ENCODE data around the gene RNU1-2.
"Not testable (repeated sequence)": the region's sequence is repeated elsewhere in the genome, so short reads cannot be mapped to it uniquely, and the experiment has no call there.

Gene RNU1-2

DNA sequence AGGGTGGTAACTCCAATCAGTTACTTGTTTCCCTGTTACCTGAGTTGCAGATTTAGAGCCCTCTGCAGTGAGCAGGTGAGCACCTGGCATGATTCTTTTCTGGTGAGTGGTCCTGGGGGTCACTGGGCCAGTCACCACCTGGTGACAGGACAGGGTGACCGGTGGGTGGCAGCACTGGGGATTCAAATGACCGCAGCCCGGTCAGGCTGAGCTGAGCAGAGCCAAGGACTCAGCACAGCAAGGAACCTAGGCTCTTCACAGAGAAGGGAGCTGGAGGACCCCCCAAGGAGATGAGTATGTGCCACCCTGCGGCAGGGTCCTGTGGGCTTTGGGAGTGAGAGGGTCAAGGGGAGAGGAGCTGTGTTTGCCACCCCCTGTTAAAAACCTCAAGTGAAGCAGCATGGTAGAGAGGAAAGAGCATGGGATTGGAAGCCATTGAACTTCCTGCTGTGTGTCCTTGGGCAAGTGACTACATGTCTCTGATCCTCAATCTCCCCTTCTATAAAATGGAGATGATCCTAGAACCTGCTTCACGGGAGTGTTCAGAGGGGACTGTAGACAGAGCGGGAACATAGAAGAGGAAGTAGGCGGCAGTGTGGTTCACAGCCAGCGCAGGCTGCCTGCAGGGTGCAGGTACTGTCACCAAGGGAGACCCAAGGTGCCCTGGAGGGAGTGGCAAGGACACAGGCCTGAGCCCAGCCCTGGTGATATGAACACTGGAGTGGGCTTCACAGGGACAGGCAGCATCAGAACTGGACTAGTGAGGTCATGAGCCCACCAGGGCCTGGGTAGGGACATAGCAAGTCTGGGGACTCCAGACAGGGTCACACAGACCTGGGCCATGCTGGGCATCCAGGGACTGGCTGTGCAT lies 16.3 kb downstream of the RNU1-2 start:
- DNase-seq, result peak; percentile 58 to 59

DNA sequence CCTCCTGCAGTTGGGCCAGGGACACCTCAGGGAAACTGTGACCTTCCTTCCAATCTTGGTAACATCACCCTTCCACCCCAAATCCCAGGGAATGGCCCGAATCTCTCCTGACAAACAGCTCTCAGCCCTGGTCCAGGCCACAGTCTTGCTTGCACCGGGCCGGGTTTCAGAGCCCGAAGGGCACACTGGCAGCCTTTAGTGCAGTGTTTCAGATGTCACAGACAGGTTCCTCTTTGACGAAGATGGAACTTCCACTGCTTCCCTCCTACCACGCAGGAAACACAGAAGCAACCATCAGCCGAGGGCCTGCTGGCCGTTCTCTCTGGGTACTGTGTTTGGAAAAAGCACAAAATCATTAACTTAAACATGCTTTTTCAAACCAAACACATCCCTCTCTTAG lies 17.0 kb downstream of the RNU1-2 start:
- DNase-seq, result peak; percentile 25 to 31

DNA sequence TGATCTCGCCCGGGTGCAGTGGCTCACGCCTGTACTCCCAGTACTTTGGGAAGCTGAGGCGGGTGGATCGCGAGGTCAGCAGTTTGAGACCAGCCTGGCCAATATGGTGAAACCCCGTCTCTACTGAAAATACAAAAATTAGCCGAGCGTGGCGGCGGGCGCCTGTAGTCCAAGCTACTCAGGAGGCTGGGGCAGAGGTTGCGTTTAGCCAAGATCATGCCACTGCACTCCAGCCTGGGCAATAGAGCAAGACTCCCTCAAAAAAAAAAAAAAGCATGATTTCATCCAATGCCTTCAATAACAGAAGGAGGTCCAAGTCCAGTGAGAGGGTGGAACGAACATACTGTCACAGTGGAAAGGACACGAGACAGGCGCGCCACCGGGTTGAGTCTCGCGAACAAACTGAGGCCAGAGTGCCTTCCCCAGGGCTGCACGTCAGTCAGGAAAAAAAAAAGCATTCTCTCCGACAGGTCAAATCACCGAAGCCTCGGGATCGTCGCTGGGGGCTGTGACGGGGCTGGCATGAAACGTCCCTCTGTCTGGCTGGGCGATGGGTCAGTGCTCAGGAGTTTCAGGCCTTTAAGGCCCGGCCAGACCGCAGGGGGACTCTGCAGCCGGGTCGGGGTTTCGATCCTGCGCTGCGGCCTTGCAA lies 17.5 kb downstream of the RNU1-2 start:
- no peak for DNase-seq

DNA sequence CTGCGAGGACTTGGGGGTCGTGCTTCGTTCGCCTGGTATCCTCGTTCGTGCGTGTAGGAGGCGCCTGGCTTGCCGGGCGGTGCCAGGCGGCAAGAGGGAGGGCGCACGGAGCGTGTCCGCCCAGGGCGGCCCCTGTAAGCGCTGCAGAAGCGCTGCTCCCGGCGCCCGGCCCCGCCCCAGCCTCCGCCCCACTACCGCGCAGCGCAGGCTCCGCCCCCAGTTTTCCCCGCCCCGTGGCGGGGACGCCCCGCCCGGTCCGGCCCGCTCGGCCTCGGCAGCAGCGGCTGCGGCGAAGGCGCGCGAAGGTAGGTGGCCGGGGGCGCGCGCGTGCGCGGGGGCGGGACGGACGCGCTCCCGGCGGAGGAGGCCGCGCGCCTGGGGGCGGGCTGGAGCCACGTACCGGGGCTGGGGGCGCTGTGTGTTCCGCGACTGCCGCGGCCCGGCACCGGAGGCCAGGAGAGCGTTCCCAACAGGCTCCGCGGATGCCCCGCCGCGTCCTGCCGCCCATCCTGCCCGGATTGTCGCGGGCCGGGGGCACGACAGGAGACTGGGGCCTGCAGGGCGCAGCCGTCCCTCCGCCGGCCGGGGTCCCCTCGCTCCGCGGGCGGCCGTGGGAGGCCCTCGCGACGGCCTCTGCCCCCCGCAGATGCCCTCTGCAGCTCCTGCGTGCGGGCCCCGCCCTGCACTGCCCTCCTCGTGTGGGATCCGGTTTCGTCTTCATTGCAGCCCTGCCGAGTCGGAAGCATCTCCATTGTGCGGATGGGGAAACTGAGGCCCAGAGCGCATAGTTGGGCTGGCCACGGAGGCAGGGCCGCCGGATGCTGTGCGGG lies 18.3 kb downstream of the RNU1-2 start:
- peak; percentile 95 to 97 for DNase-seq

DNA sequence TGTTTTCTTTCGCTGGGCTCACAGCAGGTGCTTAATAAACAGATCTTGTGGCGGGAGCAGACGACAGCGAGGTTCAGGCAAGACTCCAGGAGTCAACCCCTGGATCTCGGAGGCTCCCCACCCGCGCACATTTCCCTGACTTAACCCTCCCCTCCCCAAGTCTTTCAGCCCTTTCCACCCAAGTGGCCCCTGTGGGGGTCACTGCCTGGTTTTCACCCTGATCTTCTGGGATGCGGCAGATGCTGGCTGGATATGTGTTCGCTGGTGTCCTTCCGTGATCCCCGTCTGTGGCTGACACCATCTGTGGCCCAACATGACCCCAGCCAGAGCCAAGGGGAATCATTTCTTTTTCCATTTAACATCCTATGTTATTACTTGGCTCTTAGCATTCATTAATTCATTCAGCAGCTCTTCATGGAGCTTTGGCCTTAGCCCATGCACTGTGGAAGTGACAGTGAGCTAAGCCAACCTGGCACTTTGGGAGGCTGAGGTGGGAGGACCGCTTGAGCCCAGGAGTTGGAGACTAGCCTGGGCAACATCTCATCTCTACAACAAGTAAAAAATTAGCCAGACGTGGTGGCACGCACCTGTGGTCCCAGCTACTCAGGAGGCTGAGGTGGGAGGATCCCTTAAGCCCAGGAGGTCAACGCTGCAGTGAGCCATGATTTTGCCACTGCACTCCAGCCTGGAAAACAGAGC lies 19.3 kb downstream of the RNU1-2 start:
- DNase-seq, result peak in 1 of 2 experiments; percentile 10

DNA sequence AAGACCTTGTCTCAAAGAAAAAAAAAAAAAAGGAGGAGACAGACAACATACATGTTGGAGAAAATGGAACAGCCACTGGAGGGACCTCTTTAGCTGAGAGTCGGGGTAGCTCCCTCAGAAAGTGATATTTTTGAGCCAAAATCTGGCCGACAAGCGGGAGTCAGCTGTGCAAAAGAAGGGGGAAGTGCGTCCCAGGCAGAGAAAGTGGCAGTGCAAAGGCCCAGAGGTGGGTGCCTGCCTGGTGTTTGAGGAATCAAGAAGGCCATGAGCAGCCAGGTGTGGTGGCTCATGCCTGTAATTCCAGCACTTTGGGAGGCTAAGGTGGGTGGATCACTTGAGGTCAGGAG lies 19.8 kb downstream of the RNU1-2 start:
- DNase-seq, result peak; percentile 70 to 76

DNA sequence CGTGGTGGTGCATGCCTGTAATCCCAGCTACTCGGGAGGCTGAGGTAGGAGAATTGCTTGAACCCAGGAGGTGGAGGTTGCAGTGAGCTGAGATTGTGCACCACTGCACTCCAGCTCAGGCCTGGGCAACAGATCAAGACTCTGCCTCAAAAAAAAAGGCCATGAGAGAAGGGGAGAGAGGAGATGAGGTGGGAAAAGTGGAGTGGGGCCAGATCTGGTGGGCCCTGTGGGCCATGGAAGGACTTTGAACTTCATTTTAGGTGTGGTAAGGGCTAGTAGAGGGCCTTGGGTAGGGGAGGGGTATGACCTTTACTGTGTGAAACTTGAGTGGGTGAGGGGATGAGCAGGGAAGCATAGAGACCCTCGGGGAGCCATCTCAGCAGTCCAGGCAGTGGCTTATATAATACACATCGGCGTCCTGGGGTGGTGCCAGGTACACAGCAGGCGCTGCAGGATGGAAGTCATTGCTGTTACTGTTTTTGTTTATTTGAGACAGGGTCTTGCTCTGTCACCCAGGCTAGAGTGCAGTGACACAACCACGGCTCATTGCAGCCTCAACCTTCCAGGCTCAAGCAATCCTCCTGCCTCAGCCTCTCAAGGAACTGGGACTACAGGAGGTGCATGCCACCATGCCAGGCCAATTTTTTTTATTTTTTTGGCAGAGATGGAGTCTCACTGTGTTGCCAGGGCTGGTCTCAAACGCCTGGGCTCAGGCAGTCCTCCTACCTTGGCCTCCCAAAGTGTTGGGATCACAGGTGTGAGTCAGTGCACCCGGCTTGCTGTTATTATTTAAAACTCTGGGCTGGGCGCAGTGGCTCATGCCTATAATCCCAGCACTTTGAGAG lies 20.5 kb downstream of the RNU1-2 start:
- DNase-seq, result not testable (repeated sequence)

DNA sequence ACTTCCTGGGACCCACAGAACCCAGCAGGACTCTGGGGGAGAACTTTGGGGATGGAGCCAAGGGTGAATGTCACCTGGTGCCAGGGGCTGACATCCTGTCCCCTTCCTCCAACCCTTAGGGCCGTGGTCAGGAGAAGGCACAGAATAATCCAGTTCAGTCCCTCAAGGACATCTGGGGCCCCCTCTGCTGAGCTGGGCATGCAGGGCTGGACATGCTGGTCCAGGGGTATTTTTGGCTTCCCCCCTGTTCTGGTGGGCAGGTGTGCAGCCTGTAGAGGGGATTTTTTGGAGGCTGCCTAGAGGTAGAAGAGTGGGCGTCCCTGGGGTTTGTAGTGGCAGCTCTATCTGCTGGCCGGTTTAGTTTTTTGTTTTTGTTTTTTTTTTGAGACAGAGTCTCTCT lies 22.6 kb downstream of the RNU1-2 start:
- no peak for DNase-seq

DNA sequence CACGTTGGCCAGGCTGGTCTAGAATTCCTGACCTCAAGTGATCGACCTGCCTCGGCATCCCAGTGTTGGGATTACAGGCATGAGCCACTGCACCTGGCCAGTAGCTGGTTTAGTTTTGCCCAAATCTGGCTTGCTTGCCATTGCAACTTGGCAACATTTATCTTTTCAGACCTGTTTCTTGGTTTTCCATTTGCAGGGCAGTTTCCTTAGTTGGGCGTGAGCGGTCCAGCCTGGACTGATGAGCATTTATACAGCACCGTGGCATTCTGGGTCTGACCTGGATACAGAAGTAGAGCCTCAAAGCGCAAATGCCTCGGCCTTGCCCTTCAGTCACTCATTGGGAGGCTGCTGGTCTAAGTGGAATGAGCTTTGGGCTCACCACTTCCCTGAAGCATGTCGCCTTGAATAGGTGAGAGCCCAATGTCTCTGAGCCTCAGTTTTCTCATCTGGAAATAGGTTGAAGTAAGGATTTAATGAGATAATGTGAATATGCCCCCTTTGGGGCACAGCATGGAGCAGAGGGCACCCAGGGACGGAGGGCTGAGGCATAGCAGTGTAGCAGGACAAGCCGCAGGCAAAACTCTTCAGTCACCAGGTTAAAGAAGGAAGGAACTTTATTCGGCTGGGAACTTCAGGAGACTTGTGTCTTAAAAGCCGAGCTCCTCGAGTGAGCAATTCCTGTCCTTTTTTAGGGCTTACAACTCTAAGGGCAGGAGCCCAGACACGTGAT lies 23.3 kb downstream of the RNU1-2 start:
- DNase-seq, result not testable (repeated sequence)

DNA sequence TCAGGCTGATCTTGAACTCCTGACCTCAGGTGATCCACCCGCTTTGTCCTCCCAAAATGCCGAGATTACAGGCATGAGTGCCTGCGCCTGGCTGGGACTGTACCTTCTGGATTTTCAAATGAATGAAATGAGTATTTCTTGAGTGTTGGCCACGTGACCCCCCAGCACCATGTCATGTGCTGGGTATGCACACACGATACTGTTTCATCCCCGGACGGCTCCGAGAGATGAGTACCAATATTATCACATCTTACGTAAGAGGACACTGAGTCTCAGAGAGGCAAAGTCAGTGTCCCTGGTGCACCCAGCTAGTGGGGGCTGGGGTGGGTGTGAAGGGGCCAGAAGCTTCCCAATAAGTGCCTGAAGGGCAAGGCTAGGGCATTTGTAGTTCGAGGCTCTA lies 25.2 kb downstream of the RNU1-2 start:
- DNase-seq, result no peak

DNA sequence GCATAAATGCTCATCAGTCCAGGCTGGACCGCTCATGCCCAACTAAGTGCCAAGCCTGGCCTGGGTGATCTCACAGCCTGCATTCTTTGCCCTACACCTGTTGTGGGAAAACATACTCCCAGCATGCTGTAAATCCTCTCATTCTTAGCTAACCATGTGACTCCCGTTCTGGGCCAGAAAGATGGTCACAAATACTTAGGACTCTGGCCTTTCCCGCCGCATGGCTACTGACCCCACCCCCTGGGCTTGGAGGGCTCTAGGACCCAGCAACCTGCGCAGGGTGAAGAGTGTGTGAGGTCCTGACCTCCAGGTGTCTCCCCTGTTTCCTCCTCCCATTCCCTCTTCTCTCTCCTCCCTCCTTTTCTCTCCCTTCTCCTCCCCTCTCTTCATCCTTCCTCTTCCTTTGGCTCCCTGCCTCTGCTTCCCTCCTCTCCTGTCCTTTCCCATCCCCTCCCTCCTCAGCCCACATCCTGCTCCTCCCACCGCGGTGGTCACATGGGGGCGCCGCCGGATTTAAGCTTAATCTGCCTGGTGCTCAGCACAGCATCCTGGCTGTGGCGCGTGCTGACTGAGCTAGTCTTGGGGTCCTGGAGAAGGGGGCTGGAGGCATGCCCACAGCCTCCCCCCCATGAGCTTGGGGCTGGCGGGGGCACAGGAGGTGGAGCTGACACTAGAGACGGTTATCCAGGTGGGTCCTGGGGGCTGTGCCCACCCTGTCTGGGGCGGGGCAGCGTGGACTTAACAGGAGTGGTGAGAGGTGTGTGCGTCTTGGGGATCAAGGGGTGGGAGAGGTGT lies 25.8 kb downstream of the RNU1-2 start, which contains the start of gene CROCC:
TSS of gene CROCC (plus strand) at position 541 of the 795 bp plus-strand sequence. CDS start at position 629, 88 bp downstream.
- peak; percentile 41 to 48 for DNase-seq

DNA sequence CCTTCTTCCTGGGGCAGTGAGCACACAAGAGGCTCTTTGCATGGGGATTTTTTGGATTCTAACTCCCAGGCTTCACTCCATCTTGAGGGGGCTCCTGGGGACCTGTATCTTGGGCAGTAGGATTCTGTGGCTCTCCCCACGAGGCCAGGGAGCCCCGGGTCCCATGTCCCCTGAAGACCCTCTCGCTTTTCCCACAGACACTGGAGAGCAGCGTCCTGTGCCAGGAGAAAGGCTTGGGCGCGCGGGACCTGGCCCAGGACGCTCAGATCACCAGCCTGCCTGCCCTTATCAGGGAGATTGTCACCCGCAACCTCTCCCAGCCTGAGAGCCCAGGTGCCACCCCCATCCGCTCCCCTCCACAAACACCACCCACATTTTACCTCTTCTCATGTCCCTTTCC lies 26.7 kb downstream of the RNU1-2 start:
- DNase-seq, result no peak

DNA sequence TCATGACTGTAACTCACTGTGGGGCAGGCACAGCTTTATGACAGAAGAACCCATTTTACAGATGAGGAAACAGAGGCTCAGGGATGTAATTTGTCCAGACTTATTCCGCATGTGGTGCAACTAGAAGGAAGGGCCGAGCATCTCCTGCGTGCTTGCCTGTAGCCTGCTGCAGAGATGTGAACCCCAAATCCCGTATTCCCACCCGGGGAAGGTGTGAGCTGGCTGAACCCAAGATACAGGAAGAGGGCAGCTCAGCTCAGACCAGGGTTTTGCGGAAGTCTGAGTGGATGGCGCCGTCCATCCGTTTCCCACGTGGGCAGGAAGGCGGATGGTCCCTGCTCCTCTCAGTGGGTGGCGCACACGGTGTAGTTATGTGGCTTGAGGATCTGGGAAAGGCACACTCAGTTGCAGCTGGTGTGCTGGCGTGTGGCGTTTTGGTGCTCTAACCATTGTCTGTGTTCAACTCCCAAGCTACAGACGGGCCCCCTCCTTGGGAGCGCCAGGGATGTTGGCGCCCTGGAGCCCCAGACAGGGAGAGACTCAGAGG lies 27.2 kb downstream of the RNU1-2 start:
- DNase-seq, result no peak

DNA sequence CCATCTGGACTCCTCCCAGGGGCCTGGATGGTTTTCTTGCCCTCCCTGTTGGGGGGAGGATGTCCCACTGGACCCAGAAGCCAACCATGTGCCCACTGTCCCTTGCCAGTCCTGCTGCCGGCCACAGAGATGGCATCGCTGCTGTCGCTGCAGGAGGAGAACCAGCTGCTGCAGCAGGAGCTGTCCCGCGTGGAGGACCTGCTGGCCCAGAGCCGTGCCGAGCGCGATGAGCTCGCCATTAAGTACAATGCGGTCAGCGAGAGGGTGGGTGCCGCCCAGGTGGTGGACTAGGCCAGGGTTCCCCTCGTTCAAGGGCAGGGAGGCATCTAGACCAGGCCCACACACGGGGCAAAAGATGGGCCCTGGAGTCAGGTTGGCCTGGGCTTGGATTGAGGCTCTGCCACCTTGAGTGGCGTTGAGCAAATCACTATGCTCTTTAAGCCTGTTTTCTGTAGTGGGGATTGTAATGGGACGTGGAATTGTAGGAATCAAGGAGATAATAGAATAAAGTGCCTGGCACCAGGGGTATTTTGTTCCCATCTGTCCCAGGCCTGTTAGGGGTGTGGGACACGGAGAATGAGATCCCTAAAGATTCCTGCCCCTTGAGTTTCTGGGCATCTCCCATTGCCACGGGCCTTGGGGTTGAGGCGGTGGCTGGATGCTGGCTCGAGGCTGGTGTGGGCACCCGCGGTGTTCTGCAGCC lies 28.6 kb downstream of the RNU1-2 start:
- no peak for DNase-seq

DNA sequence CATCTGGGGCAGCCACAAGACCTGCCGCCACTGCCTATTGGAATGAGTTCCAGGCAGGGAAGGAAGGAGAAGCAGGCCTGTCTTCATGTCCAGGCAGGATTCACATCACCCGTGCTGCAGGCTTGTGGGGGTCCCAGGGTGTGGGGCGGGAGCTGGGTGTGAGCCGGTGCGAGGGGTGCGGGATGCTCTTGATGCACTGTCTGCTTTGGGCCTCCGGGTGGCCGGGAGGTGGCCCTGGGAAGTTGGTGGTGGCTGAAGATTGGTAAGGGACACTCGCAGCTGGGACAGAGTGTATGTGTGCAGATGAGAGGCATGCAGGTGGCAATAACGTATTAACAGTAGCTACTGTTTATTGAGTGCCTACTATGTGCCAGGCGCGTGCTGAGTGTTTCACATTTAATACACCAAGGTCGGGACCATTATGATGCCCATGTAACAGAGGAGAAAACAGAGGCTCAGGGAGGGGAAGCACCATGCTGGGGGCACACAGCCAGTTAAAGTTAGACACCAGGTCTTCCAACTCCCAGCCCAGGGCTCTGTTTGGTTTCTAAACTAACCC lies 29.2 kb downstream of the RNU1-2 start:
- no peak for DNase-seq

DNA sequence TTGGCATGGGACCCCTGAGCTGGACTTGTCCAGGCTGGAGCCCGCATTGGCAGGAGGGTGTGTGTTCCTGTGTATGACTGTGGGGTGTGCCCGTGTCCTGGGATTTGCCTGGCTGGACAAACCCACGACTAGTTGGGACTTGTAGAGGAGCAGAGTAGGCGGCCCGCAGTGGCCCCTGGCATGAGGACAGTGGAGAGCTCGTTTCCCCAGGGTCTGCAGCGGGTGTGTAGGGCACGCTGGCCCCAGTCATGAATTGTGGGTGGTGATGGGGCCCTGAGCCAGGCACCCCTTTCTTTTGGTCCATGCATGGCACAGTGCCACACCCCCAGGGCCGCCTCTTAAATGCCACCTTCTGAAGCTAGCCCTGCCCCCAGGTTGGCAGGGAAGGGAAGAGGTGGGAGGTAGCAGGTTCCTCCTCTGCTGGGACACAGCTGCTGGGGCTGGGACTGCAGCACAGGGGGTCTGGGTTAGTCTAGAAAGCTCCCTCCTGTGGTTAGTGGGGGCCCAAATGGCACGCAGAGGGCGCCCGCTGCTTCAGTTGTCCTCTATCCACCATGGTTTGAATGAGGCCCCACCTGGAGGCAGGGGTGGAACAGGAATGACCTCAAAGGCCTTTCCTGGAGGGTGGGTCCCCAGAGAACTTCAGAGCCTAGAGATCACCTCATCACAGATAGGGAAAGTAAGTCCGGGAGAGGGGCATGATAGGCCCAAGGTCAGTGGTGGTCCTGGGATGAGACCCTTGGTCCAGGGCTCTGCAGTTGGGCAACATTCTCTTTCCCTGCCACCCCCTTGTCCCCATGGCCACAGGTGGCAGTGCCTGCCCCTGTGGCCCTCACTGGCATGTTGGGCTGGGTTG lies 30.1 kb downstream of the RNU1-2 start:
- no peak for DNase-seq

DNA sequence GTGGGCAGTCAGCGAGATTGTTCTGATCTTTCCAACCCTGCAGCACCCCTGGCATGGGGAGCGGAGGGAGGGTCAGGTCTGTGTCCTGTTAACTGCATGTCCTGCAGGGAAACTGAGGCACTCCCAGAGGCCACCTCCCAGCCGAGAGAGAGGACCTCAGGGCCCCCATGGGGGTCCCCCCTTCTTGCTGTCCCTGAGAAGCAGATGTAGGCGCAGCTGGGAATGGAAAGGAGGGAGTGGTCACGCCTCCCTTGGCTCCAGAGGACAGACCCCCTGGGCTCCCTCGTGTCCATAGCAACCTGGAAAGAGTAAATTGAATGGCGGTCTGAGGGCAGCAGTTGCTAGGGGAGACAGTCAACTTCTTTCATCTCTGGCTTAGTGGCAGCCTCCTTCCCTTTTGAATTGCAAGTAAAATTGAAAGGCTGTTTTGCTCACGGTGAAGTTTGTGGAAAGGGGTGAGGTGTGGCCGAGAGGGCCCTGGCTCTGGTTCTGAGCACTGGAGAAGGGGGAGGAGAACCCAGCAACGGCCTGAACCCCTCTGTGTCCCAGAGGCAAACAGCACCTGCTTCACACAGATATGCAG lies 30.8 kb downstream of the RNU1-2 start:
- no peak for DNase-seq

DNA sequence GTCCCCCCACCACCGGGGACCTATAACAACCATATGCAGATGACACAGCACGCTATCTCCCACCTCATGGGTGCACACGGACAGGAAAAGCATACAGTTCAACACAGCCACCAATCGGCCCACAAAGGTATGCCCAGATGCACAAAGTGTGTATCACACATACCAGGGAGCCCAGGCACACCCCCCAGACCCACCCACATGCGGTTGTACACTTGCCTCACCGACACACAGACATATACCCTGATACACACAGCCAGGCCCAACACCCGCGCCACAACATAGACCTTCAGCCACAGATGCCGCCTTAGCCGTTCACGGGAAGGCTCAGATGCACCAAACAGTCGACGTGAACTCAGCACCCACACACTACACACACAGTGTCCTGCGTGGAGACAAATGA lies 31.5 kb downstream of the RNU1-2 start:
- DNase-seq, result no peak
